Hepatocyte (in vitro differentiated cells): ENCODE results near the gene MAPKAP1.

Source experiments
- CTCF ChIP-seq: fragments of 200-600 bp; sonication (generic); IDR thresholded peaks from 2 replicates; pipeline ENCODE4 v1.5.1; 2016; ENCODE audit warnings: antibody characterized with exemption, mild to moderate bottlenecking; ENCODE audit not compliant: poor library complexity
- EZH2 ChIP-seq: fragments of 200-600 bp; sonication (generic); IDR thresholded peaks from 2 replicates; pipeline ENCODE4 v1.6.1; 2016; ENCODE audit warnings: antibody characterized with exemption, mild to moderate bottlenecking, borderline replicate concordance

- no peak for TF ChIP-seq EZH2
- no peak for TF ChIP-seq CTCF
These were observed 182.2 kb downstream of the MAPKAP1 start for GRCh38 chr9:125524583-125525355.
